Transverse colon (tissue), 4 donors: ENCODE measurements around the gene CCDC91. TPM values are rescaled to one million over a fixed set of nuclear protein-coding genes. Genes with fewer than 3 reads are reported as not detected.
"Not testable (repeated sequence)": the region's sequence is repeated elsewhere in the genome, so short reads cannot be mapped to it uniquely, and the experiment has no call there.

Experiments used
- DNase-seq: peaks from one replicate; pipeline ENCODE4 v3.0.0-alpha.2; 2019
- H3K27ac ChIP-seq, 4 donors: fragments of 200-600 bp; sonication (generic); 2 replicates each; pipeline ENCODE4 v1.5.1; 2016 to 2018; ENCODE audit warnings: inconsistent platforms in 4 of 4
- H3K27me3 ChIP-seq: fragments of 200-600 bp; sonication (generic); 2 replicates; pipeline ENCODE4 v1.5.1; 2017; ENCODE audit warnings: inconsistent platforms
- H3K36me3 ChIP-seq, 4 donors: fragments of 200-600 bp; sonication (generic); 2 replicates each; pipeline ENCODE4 v1.5.1; 2017 to 2019; ENCODE audit warnings: inconsistent platforms in 4 of 4
- H3K4me1 ChIP-seq, 4 donors: fragments of 200-600 bp; sonication (generic); 2 replicates each; pipeline ENCODE4 v1.5.1; 2017 to 2020; ENCODE audit warnings: inconsistent platforms in 4 of 4
- H3K4me3 ChIP-seq, 4 donors: fragments of 200-600 bp; sonication (generic); 1 replicate in 1 of 4; 2 replicates in 3 of 4; pipeline versions ENCODE4 v1.5.1 to v1.6.1; 2017 to 2019; ENCODE audit warnings: inconsistent platforms in 4 of 4
- H3K9me3 ChIP-seq, 2 donors: fragments of 200-600 bp; sonication (generic); 2 replicates each; pipeline ENCODE4 v1.5.1; 2017 to 2019; ENCODE audit warnings: inconsistent platforms in 2 of 2
- CTCF ChIP-seq, 5 experiments: fragments of 200-600 bp in 3 of 5; fragments of 450-650 bp in 2 of 5; sonication (generic) in 3 of 5; IDR thresholded peaks; 1 replicate in 2 of 5; 2 replicates in 3 of 5; pipeline ENCODE4 v1.5.1; 2016 to 2017; ENCODE audit warnings: antibody characterized with exemption in 5 of 5, inconsistent platforms in 3 of 5, mild to moderate bottlenecking in 2 of 5, moderate library complexity in 1 of 5
- EP300 ChIP-seq: sonication (generic); formaldehyde crosslinking; IDR thresholded peaks from one replicate; pipeline ENCODE4 v1.6.1; 2017; ENCODE audit warnings: antibody characterized with exemption, low read depth
- POLR2A ChIP-seq: fragments of 450-650 bp; IDR thresholded peaks from one replicate; pipeline ENCODE4 v1.6.1; 2016; ENCODE audit warnings: antibody characterized with exemption, mild to moderate bottlenecking, moderate library complexity
- POLR2AphosphoS5 ChIP-seq, 3 donors: sonication (generic); formaldehyde crosslinking; IDR thresholded peaks; one replicate each; pipeline ENCODE4 v1.6.1; 2016; ENCODE audit warnings: antibody characterized with exemption in 3 of 3
- WGBS, 2 donors: methylation state at CpG; one replicate each; pipeline ENCODE4 v1.1.5; 2018; ENCODE audit warnings: low coverage in 1 of 2; 5-methylcytosine and 5-hydroxymethylcytosine counted together
- in situ Hi-C, 4 donors: fragments of 200-750 bp; cut with MboI; loops; one replicate each; pipeline versions ENCODE4 v1.15.0 to v1.15.1; 2017; ENCODE audit warnings: low sequenced_read_pairs in 3 of 4, low pct_ligation_motif_present in 1 of 4, low pct_unique_long_range_greater_than_20kb in 1 of 4
- intact Hi-C: fragments of 100-400 bp; cut with DNase I; formaldehyde crosslinking; loops from one replicate; pipeline ENCODE4 v1.15.1; 2023; ENCODE audit warnings: low total_unique reads
- total RNA-seq, 4 donors: library from RNA; depleted of rRNA; stranded (reverse); fragments of >200 nt; gene quantifications; one replicate each; pipeline ENCODE4 v1.1.0, GENCODE V29; 2016

Gene CCDC91
- total RNA-seq, 4 donors from 2014 or later: 8.4 to 37.8 (median 35.5) TPM

GRCh38 chr12:28191051-28192048, 1.1 kb downstream of the CCDC91 start:
- H3K27ac ChIP-seq: peak overlapping the region; percentile 96 to 99 (median 98)
- TF ChIP-seq POLR2AphosphoS5 (IDR thresholded peaks at IDR 0.05): peak in 1 of 3 donors; percentile 62
- no peak for TF ChIP-seq EP300
- no peaks in the 10 kb centered on the region for H3K36me3 ChIP-seq
- in situ Hi-C loops (no loop called here), intact Hi-C loops (no loop called here)
- H3K27me3 ChIP-seq: no peaks in the 10 kb centered on the region
- peaks cover 0 to 15% (median 8%) of the 10 kb centered on the region in 4 donors for H3K4me1 ChIP-seq
- WGBS, 2 donors: 4 to 20% methylated on average over 4 to 18 of the region's 18 CpGs
- DNase-seq: peak; percentile 8
- no peaks in the 10 kb centered on the region for H3K9me3 ChIP-seq
- H3K4me3 ChIP-seq: peak overlapping the region; percentile 81 to 95 (median 90)

- H3K9me3 ChIP-seq: no peaks in the 10 kb centered on the region
- DNase-seq: no peak
- peak overlapping the region in 3 of 4 donors; percentile 97 to 99 (median 99) for H3K27ac ChIP-seq
- no peaks in the 10 kb centered on the region for H3K36me3 ChIP-seq
- in situ Hi-C loops: no loop called here
- intact Hi-C loops: no loop called here
- H3K4me3 ChIP-seq: no peak overlapping the region
- 49 to 50% methylated on average over 2 of the region's 2 CpGs for WGBS, 2 donors
- H3K27me3 ChIP-seq: no peaks in the 10 kb centered on the region
- no peak for TF ChIP-seq EP300
- no peak for TF ChIP-seq CTCF (IDR thresholded peaks at IDR 0.05)
- no peak for TF ChIP-seq POLR2A
- TF ChIP-seq POLR2AphosphoS5 (IDR thresholded peaks at IDR 0.05): no peak
- peaks cover 0 to 15% (median 8%) of the 10 kb centered on the region in 4 donors for H3K4me1 ChIP-seq
Measured at GRCh38 chr12:28192125-28192524, 1.9 kb downstream of the CCDC91 start.

- H3K27ac ChIP-seq, DNase-seq, intact Hi-C loops, H3K36me3 ChIP-seq, H3K4me3 ChIP-seq, in situ Hi-C loops, H3K27me3 ChIP-seq, H3K9me3 ChIP-seq: not testable (repeated sequence)
- WGBS, 2 donors: 99 to 100% methylated on average over 1 to 12 of the region's 12 CpGs
- peaks cover 0 to 15% (median 8%) of the 10 kb centered on the region in 4 donors for H3K4me1 ChIP-seq
Measured at GRCh38 chr12:28194621-28195020, 4.4 kb downstream of the CCDC91 start.

- H3K36me3 ChIP-seq, H3K27ac ChIP-seq, H3K27me3 ChIP-seq, H3K4me3 ChIP-seq, DNase-seq, intact Hi-C loops, H3K9me3 ChIP-seq, in situ Hi-C loops: not testable (repeated sequence)
- H3K4me1 ChIP-seq: peaks cover 0 to 11% (median 0%) of the 10 kb centered on the region in 4 donors
- 98% methylated on average over 11 of the region's 30 CpGs; no CpG with 5 or more reads in 1 of the 2 donors for WGBS, 2 donors
Measured at GRCh38 chr12:28201136-28201535, 10.9 kb downstream of the CCDC91 start.

GRCh38 chr12:28202374-28203130, 12.3 kb downstream of the CCDC91 start:
- Histone ChIP-seq H3K9me3 (no peaks in the 10 kb centered on the region), H3K27me3 (no peaks in the 10 kb centered on the region), H3K36me3 (peaks cover 0 to 6% (median 0%) of the 10 kb centered on the region in 4 donors), H3K4me1 (peaks cover 0 to 11% (median 0%) of the 10 kb centered on the region in 4 donors), H3K27ac (no peak overlapping the region), H3K4me3 (no peak overlapping the region)
- 95 to 100% methylated on average over 1 of the region's 1 CpG for WGBS, 2 donors
- TF ChIP-seq CTCF (IDR thresholded peaks at IDR 0.05): no peak
- TF ChIP-seq POLR2AphosphoS5 (IDR thresholded peaks at IDR 0.05): peak in 1 of 3 donors; percentile 10
- intact Hi-C loops (no loop called here), in situ Hi-C loops (no loop called here)
- DNase-seq: no peak
